Middle frontal gyrus (tissue), 1 donor: Measurements from ENCODE around the gene CTAGE9.
"Not testable (repeated sequence)": the region's sequence is repeated elsewhere in the genome, so short reads cannot be mapped to it uniquely, and the experiment has no call there.

Experiments used
- DNase-seq: peaks from one replicate; pipeline ENCODE4 v3.0.0-alpha.2; 2015; ENCODE audit warnings: low spot score; ENCODE audit errors: extremely low spot score

Gene CTAGE9

GRCh38 chr6:131730264-131730663 lies 19.4 kb upstream of the CTAGE9 start:
- no peak for DNase-seq

GRCh38 chr6:131729550-131729949 lies 18.7 kb upstream of the CTAGE9 start:
- no peak for DNase-seq

- no peak for DNase-seq
Measured at GRCh38 chr6:131728296-131728939, 17.6 kb upstream of the CTAGE9 start.

- no peak for DNase-seq
Measured at GRCh38 chr6:131727868-131728267, 17.1 kb upstream of the CTAGE9 start.

- no peak for DNase-seq
Measured at GRCh38 chr6:131727467-131727866, 16.6 kb upstream of the CTAGE9 start.

- DNase-seq, result no peak
Measured at GRCh38 chr6:131724114-131724513, 13.3 kb upstream of the CTAGE9 start.

- no peak for DNase-seq
Measured at GRCh38 chr6:131721161-131721560, 10.3 kb upstream of the CTAGE9 start.

- no peak for DNase-seq
Measured at GRCh38 chr6:131717836-131718542, 7.2 kb upstream of the CTAGE9 start.

- not testable (repeated sequence) for DNase-seq
Measured at GRCh38 chr6:131715567-131715966, 4.8 kb upstream of the CTAGE9 start.

GRCh38 chr6:131703905-131704304 lies 6.9 kb downstream of the CTAGE9 start:
- DNase-seq, result not testable (repeated sequence)

- DNase-seq, result not testable (repeated sequence)
Measured at GRCh38 chr6:131700851-131701250, 10.0 kb downstream of the CTAGE9 start.

GRCh38 chr6:131696956-131697355 lies 13.9 kb downstream of the CTAGE9 start:
- no peak for DNase-seq

- DNase-seq, result no peak
Measured at GRCh38 chr6:131694832-131695426, 15.9 kb downstream of the CTAGE9 start.

GRCh38 chr6:131693384-131693783 lies 17.4 kb downstream of the CTAGE9 start:
- DNase-seq, result no peak

GRCh38 chr6:131692589-131692988 lies 18.2 kb downstream of the CTAGE9 start:
- no peak for DNase-seq

- no peak for DNase-seq
Measured at GRCh38 chr6:131692031-131692430, 18.8 kb downstream of the CTAGE9 start.

- no peak for DNase-seq
Measured at GRCh38 chr6:131688286-131688685, 22.5 kb downstream of the CTAGE9 start.

GRCh38 chr6:131687022-131687421 lies 23.8 kb downstream of the CTAGE9 start:
- no peak for DNase-seq

GRCh38 chr6:131685266-131685780 lies 25.5 kb downstream of the CTAGE9 start:
- no peak for DNase-seq

- DNase-seq, result no peak
Measured at GRCh38 chr6:131683479-131683878, 27.3 kb downstream of the CTAGE9 start.

- no peak for DNase-seq
Measured at GRCh38 chr6:131682442-131682841, 28.4 kb downstream of the CTAGE9 start.

- DNase-seq, result no peak
Measured at GRCh38 chr6:131681585-131681984, 29.2 kb downstream of the CTAGE9 start.
